ENCODE results near the gene FMO5. TPM values are rescaled to one million over a fixed set of nuclear protein-coding genes. Genes with fewer than 3 reads are reported as not detected.
"Not testable (repeated sequence)": the region's sequence is repeated elsewhere in the genome, so short reads cannot be mapped to it uniquely, and the experiment has no call there.

FMO5 gene
- total RNA-seq, 1 donor from 2014 or later, result 0.39 TPM

DNA sequence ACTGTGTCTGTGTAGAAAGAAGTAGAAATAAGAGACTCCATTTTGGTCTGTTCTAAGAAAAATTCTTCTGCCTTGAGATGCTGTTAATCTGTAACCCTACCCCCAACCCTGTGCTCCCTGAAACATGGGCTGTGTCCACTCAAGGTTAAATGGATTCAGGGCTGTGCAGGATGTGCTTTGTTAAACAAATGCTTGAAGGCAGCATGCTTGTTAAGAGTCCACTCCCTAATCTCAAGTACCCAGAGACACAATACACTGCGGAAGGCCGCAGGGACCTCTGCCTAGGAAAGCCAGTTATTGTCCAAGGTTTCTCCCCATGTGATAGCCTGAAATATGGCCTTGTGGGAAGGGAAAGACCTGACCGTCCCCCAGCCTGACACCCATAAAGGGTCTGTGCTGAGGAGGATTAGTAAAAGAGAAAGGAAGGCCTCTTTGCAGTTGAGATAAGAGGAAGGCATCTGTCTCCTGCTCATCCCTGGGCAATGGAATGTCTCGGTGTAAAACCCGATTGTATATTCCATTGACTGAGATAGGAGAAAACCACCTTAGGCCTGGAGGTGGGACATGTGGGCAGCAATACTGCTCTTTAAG lies 15.1 kb upstream of the FMO5 start:
- intact Hi-C loops (cut with micrococcal nuclease), result loop anchor here (5.0 kb wide), 1 partner anchor 158 kb away; no protein-coding TSS in a partner anchor

DNA sequence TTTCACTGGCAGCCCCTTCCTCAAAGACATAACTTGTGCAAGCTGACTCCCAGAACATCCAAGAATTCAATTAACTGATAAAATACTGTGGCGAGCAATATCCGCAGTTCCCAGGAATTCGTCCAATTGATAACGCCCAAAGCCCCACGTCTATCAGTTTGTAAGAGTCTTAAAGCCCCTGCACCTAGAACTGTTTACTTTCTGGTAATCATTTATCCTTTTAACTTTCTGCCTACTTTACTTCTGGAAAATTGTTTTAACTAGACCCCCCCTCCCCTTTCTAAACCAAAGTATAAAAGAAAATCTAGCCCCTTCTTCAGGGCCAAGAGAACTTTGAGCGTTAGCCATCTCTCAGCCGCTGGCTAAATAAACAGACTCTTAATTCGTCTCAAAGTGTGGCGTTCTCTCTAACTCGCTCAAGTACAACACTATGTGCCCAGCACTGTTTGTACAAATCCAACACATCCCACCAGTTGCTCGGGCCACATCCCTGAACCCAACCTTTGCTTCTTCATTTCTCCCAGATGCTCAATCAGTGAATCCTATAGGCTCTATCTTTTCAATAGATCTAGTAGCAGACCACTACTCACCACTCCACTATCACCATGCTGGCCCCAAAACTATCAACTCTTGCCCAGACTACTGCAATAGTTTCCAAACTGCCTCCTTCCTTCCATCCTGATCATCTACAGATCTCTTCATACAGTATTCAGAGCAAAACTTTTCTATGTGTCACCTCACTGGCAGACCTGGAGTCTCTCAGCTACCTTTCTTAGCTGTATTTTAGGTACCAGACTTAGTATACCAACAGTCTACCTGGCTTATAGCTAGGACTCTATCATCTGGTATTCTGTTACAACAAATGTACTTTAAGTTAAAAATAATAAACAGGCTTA lies 14.0 kb upstream of the FMO5 start:
- intact Hi-C loops (cut with micrococcal nuclease), result no loop called here

DNA sequence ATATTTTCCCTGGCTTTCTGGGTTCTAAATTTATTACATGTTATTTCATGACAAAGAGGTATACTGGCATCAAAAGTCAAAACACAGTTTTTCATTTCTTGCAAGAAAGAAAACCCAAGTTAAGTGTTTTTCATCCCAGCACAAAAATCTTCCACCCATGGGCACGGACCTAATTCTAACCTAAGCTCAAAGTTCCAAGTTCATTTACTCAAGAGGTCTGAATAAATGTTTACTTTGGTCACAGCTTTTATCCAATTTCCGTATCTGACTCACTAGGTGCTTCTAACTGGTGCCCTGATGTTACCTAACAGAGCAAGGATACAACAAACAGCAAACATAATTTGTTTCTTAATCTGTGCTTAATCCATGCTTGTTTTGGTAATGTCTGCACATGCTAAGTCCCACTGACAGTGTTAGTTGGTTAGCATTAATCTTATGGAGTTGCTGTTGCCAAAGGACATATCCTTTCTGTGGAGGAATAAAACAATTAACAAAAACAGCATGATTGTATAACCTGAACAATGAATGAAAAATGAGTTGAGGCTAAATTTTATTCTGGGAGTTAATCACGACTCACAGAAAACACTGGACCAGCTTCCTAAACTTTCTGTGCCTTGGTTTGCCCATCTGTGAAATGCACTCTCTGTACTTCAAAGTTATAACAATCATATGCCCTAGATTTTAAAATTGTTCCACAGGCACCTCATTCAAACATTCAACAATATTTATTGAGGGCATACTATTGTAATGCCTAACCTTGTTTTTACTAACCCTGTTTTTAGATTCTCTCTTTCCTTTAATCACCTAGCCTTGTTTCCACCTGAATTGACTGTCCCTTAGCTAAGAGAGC lies 13.1 kb upstream of the FMO5 start:
- intact Hi-C loops (cut with micrococcal nuclease), result no loop called here

DNA sequence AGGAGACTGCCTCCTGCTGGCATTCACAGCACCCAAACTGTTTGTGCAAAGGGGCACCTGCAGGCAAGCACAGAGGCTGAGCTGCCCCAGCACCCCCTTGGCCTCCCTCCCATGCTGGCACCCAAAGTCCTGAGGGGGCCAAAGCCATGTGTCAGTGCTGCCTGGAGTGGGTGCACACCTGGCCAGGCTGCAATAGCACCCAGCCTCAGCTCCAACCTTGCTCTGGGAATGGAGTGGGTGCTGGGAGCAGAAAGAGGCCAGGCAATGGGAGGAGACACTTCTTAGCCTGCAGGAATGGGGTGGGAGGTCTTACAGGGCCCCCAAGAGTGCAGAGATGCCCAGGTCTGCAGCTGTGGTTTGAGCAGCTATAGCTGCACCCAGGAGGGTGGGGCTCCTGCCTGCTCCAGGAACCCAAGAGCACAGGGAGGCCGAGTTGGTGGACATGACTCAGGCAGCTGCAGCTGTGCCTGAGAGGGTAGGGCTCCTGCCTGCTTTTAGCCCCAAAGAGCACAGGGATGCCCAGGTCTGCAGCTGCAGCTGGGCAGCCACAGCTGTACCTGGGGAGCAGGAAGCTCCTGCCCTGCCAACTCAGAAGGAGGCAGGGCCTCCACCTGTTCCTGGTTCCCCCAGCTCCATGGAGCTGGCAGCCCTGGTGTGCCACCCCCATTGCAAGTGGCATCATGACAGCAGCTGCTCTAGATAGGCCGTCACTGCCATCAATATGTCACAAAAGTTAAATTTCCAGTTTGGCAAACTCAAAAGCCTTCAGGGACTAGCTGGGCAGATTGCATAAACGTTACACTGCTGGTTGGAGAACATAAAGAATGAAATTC lies 12.0 kb upstream of the FMO5 start:
- intact Hi-C loops (cut with micrococcal nuclease), result no loop called here

DNA sequence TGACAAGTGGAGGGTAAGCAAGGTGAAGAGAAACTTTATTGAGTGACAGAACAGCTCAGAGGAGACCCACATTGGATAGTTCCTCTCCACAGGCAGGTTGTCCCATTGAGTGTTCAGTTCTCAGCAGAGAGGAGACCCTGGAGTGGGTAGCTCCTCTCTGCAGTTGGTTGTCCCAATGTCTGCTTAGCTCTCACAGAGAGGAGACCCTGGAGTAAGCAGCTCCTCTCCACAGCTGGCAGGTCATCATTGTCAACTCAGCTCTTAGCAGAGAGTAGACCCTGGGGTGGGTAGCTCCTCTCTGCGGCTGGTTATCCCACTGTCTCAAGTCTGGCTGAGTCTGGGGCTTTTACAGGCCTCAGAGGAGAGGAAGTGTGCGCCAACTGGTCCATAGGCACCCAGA lies 11.3 kb upstream of the FMO5 start:
- intact Hi-C loops (cut with micrococcal nuclease), result no loop called here

DNA sequence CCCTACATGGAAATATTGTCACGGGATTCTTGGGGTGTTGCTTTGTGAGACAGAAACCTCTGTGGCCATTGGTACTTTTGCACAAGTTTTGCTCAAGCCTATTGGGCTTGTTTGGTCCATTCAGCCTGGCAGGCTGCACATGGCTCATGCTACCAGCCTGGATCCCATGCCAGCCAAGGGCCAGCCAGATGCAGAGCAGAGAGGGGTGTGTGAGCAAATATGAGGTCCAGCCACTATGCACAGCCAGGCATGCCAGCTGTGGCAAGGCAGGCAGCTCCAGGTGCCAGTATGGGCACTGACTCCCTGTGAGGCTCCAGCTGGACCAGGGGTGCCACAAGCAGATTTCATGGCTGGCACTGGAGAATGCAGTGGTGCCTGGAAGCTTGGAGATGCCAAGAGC lies 10.7 kb upstream of the FMO5 start:
- intact Hi-C loops (cut with micrococcal nuclease), result no loop called here

DNA sequence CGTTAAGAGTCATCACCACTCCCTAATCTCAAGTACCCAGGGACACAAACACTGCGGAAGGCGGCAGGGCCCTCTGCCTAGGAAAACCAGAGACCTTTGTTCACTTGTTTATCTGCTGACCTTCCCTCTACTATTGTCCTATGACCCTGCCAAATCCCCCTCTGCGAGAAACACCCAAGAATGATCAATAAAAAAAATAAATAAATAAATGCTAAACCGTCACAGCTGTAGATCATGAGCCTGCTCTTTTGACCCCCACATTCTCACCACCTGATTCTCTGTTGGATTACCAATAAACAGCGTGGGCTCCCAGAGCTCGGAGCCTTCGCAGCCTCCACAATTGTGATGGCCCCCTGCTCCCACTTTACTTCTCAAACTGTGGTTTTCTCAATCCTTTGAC lies 8.8 kb upstream of the FMO5 start:
- intact Hi-C loops (cut with micrococcal nuclease), result not testable (repeated sequence)

DNA sequence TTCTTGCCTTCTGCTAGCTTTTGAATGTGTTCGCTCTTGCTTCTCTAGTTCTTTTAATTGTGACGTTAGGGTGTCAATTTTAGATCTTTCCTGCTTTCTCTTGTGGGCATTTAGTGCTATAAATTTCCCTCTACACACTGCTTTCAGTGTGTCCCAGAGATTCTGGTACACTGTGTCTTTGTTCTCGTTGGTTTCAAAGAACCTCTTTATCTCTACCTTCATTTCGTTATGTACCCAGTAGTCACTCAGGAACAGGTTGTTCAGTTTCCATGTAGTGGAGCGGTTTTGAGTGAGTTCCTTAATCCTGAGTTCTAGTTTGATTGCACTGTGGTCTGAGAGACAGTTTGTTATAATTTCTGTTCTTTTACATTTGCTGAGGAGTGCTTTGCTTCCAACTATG lies 5.9 kb upstream of the FMO5 start:
- intact Hi-C loops (cut with micrococcal nuclease), result not testable (repeated sequence)

DNA sequence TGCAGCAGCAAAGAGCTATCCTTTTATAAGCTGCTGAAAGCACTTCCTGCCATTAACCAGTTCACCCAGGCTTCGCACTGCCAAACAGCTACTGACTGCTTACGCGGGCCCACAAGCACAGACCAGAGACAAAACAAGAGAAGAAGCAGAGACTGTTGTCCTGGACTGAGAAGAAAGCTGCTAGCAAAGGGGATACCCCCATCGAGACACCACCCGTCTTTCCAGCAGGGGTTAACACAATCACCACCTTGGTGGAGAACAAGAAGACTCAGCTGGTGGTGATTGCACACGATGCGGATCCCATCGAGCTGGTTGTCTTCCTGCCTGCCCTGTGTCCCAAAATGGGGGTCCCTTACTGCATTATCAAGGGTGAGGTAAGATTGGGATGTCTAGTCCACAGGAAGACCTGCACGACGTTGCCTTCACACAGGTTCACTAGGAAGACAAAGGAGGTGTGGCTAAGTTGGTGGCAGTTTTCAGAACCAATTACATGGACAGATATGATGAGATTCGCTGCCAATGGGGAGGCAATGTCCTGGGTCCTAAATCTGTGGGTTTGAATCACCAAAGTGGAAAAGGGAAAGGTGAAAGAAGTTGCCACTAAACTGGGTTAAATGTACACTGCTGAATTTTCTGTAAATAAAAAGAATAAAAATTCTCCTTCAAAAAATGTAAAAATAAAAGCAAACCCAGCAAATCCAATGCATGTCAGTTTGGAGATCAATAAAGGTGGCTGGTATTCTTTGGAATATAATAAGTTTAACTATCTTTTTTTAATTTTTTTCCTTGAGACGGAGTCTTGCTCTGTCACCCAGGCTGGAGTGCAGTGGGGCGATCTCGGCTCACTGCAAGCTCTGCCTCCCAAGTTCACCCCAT lies 1.2 kb downstream of the FMO5 start:
- intact Hi-C loops (cut with micrococcal nuclease), result no loop called here

DNA sequence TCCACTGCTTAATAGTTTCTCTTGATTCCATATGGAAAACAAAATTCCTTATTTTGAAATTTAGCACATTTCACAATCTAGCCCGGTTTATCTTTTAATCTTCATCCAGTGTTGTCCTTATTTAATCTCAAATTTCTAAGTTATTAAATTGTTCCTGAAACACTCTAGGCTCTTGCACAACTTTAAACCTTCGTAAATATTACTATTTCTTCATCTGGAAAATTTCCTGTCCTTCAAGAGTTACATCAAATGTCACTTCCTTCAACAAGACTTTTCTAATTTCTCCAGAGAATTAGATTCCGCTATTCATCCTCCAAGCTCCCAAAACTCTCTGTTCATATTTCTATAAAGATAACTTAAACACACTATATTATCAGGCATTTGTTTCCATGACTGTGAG lies 6.5 kb downstream of the FMO5 start:
- intact Hi-C loops (cut with micrococcal nuclease), result no loop called here

DNA sequence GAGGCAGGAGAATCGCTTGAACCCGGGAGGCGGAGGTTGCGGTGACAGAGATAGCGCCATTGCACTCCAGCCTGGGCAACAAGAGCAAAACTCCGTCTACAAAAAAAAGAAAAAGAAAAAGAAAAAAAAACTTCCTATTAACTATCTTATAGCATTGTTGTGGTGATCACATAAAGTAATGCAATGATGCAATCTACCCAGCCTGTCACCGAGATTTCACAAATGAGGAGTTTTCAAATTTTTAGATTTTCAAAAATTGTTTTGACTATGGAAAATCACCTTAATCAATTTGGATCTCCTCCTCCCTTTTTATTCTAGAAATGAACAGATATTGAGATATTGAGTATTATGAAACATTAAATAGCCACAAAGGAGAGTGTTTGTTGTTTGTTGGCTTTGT lies 8.0 kb downstream of the FMO5 start:
- intact Hi-C loops (cut with micrococcal nuclease), result no loop called here

DNA sequence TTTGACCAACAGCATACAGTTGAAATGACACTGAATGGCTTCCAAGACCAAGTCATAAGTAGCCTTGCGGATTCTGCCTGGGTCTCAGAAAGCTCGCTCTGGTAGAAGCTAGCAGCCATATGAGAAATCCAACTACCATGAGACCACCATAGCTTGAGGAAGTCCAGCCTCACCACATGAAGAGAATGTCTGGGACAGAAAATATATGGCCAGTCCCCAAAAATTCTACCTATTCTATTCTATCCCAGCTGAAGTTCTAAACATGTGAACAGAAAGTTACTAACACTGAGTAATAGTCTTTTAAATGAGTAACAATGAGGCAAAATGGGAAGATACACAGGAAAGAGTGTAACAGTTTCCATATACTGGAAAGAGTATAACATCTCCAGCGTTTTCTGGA lies 9.0 kb downstream of the FMO5 start:
- intact Hi-C loops (cut with micrococcal nuclease), result no loop called here

DNA sequence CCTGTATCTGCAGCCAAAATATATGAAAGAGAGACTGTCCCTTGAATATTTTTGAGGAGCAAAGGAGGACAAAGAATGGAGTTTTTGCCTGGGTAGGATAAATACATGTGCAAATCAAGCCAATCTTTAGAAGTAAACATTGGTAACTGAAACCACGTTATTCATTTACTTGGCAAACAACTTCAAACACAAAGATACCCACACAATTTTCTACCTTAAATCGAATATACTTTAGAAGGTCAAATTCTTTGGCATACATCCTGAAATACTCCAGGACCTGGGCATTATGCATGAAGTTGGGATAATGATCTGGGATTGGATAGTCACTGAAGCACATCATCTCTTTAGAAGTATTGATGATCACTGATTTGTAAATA lies 9.6 kb downstream of the FMO5 start:
- intact Hi-C loops (cut with micrococcal nuclease), result no loop called here

DNA sequence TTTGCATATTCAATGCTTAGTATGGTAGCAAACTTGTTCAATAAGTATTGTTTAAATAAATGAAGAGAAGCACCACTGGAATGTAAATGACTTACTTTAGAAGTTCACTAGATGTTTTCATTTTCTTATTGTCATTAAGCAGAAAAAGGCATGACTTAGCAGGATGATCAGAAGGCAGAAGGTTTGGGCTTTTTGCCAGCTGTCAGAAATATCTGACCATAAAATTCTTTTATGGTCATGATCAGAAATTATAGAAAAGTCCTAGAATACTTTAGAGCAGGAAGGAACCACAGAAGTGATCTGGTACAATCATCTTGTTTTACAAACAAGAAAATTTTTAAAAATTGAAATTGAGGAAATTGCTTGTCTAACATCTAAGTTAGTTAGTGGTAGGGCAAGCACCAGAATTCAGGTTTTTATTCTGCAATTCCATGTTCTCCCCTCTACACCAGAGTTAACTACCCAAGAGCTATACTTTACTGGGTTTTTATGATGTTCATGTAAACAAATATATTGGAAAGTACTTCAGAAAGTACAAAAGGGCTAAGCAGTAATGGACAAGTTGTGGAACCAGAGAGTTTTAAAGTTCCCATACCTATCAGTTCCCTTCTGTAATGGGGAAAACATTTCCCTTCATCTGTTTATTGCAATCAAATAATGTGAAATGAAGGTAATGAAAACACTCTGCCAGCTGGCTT lies 10.1 kb downstream of the FMO5 start:
- intact Hi-C loops (cut with micrococcal nuclease), result no loop called here

DNA sequence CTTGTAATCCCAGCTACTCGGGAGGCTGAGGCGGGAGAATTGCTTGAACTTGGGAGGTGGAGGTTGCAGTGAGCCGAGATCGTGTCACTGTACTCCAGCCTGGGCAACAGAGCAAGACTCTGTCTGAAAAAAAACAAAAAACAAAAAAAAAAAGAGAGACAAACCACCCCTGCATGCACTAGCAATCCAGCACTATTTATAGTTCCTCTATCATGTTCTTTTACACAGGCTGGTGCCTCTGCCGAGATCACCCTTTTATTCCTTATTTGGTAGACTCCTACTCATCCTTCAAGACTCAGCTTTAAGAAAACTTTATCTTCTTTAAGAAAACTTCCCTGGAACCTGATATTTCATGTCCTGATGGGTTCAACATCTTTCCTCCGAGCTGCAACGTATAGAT lies 10.8 kb downstream of the FMO5 start:
- intact Hi-C loops (cut with micrococcal nuclease), result no loop called here

DNA sequence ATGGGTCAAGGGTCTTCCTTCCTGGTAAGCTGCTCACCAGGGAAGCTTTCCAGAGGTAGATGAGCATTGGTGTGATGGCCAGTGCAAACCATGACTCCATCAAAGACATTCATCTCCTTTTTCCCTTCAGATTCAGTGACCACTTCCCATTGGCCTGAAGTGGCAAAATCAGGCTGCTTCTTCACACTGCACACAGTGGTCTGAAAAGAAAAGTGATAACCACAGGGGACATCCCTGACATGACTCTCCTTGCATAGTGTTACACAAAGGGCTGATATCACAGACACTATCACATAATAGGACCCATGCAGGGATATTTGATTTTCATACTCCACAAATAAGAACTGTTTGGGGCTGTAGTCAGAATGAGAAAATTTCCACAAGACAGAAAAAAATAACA lies 11.9 kb downstream of the FMO5 start:
- intact Hi-C loops (cut with micrococcal nuclease), result no loop called here

DNA sequence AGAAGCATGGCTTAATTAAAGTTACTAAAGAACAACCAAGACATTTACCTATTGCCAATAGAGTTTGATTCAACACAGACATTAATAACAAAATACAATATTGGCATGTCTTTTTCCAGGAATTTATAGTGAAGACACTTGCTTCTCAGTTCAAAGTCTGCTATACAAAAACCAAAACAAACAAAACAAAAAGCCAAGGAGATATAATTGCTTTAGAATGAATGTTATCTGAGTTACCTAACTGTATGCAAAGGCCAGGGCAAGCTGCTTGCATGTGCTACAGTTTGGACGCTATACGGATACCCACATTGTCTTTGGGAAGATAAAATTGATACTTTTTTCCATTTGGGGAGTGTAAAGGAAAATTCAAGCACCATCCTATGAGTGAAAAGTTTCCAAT lies 13.6 kb downstream of the FMO5 start:
- intact Hi-C loops (cut with micrococcal nuclease), result no loop called here

DNA sequence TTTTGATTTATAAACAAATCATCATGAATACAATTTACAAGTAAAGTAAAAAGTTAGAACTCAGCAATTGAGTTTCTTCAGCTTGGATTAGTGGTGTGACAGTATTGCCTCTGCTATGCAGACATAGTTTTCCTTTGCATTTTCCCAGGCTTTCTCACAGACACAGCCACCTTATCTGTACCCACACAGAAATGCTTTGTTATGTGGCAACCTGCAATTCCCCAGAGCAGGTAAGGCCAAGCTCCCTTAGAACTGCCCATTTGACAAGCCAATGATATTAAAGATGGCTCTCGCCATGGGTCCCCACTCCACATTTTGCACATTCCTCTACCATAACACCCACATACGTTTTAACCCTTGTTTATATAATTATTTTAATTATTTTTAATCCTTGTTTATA lies 14.2 kb downstream of the FMO5 start:
- intact Hi-C loops (cut with micrococcal nuclease), result no loop called here
